Measurements from ENCODE around the gene KIF22. TPM values are rescaled to one million over a fixed set of nuclear protein-coding genes. Genes with fewer than 3 reads are reported as not detected.
"Not testable (repeated sequence)": the region's sequence is repeated elsewhere in the genome, so short reads cannot be mapped to it uniquely, and the experiment has no call there.

Gene KIF22
- total RNA-seq, 6 experiments from 2014 or later = 26.4 to 50.3 (median 48.9) TPM

- no peak for DNase-seq
These were observed 646 bp downstream of the KIF22 start for GRCh38 chr16:29790949-29791844.

DNA sequence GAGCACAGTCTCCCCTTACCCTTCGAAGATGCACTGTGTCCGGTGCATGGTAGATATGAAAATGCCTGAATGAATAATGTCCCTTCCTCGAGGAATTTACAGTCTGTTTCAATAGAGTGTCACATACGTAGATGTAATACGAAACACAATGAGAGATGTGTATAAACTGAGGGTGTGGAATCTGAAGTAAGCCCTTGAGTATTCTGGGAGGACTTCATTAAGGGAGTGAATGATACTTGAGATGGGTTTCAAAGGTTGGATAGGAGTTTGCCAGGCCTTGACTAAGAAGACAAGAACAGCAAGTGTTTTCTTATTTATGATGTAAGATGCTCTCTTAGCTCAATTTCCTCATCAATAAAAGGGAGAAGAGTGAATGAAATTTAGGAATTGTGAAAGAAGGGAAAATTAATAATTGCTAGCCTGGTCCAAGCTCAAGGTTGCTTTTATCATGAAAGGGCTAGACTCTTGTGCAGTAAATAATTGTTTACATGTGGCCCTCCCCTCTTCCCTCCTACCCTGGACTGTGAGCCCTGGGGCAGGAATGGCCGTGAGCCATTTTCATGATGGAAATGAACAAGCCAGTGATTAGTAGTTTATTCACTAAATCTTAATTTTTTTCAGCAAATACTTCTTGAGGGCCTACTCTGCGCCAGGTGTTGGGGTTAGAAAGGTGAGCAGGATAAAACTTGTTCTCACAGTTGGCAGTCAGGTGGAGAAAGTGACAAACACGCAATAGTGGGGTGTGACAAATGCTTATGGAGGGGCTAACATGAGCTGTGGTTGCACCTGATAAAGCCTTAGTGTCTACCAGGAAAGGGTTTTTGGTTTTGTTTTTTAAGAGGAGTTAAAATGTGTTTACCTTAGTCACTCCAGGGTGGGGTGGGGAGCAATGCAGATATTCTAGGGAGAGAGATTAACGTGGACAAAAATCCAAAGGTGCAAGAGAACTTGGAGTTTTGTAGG is 1.6 kb downstream of the KIF22 start:
- Mint-ChIP-seq H3K9me3 (no peaks in the 10 kb centered on the region), H3K4me1 (ENCODE audit: low read depth) (peaks cover 28% of the 10 kb centered on the region), H3K27ac (peak overlapping the region; percentile 92), H3K4me3 (peak overlapping the region; percentile 99), H3K36me3 (ENCODE audit: low read depth) (peaks cover 11% of the 10 kb centered on the region; the same call in 1 of the 2 replicates), H3K27me3 (ENCODE audit: insufficient read depth) (no peaks in the 10 kb centered on the region)
- TF ChIP-seq, protein P1, sequence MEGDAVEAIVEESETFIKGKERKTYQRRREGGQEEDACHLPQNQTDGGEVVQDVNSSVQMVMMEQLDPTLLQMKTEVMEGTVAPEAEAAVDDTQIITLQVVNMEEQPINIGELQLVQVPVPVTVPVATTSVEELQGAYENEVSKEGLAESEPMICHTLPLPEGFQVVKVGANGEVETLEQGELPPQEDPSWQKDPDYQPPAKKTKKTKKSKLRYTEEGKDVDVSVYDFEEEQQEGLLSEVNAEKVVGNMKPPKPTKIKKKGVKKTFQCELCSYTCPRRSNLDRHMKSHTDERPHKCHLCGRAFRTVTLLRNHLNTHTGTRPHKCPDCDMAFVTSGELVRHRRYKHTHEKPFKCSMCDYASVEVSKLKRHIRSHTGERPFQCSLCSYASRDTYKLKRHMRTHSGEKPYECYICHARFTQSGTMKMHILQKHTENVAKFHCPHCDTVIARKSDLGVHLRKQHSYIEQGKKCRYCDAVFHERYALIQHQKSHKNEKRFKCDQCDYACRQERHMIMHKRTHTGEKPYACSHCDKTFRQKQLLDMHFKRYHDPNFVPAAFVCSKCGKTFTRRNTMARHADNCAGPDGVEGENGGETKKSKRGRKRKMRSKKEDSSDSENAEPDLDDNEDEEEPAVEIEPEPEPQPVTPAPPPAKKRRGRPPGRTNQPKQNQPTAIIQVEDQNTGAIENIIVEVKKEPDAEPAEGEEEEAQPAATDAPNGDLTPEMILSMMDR (IDR thresholded peaks at IDR 0.05) = no peak
- DNase-seq = no peak

More at GRCh38 chr16:29790949-29791844, 646 bp downstream of the KIF22 start:
- Mint-ChIP-seq H3K9me3 (no peaks in the 10 kb centered on the region), H3K27me3 (ENCODE audit: insufficient read depth) (no peaks in the 10 kb centered on the region), H3K4me3 (peak overlapping the region; percentile 99), H3K4me1 (ENCODE audit: low read depth) (peaks cover 28% of the 10 kb centered on the region), H3K27ac (peak overlapping the region; percentile 92), H3K36me3 (ENCODE audit: low read depth) (peaks cover 6% of the 10 kb centered on the region; the same call in 1 of the 2 replicates)
- TF ChIP-seq, protein P1 (IDR thresholded peaks at IDR 0.05) = no peak

- Mint-ChIP-seq H3K36me3 (ENCODE audit: low read depth) (peaks cover 13% of the 10 kb centered on the region; the same call in 1 of the 2 replicates), H3K4me3 (peak overlapping the region; percentile 99; the same call in 1 of the 2 replicates), H3K4me1 (ENCODE audit: low read depth) (peaks cover 28% of the 10 kb centered on the region), H3K27ac (peak overlapping the region; percentile 92; the same call in 1 of the 2 replicates)
- H3K27me3 Mint-ChIP-seq (ENCODE audit: insufficient read depth); H3K9me3 Mint-ChIP-seq; DNase-seq: not testable (repeated sequence)
These were observed 2.6 kb downstream of the KIF22 start for GRCh38 chr16:29793153-29793552.

- Mint-ChIP-seq H3K4me3 (no peak overlapping the region), H3K9me3 (no peaks in the 10 kb centered on the region), H3K27me3 (ENCODE audit: insufficient read depth) (no peaks in the 10 kb centered on the region), H3K4me1 (ENCODE audit: low read depth) (peaks cover 28% of the 10 kb centered on the region), H3K27ac (no peak overlapping the region), H3K36me3 (ENCODE audit: low read depth) (peaks cover 13% of the 10 kb centered on the region; the same call in 1 of the 2 replicates)
- TF ChIP-seq, protein P1 (IDR thresholded peaks at IDR 0.05) = no peak
- DNase-seq = no peak
These were observed 3.7 kb downstream of the KIF22 start for GRCh38 chr16:29794231-29794710.

DNA sequence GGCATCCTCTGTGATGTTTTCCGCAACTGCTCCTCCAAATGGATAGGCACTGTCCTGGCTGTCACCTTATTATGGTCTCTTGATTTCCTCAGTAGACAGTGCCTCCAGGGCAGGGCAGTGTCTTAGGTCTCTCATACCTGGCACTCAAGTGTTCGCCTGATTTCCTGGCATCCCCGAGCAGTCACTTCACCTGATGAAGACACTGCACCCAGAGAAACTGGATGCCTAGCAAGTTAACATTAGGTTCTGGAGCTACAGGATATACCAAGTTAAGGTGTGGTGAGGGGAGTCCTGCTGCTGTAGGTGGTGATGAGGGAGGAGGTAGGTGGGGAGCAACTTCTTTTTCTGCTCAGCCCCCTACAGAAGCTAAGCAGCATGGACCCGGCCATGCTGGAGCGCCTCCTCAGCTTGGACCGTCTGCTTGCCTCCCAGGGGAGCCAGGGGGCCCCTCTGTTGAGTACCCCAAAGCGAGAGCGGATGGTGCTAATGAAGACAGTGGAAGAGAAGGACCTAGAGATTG is 11.9 kb downstream of the KIF22 start:
- peaks cover 26% of the 10 kb centered on the region for H3K4me1 Mint-ChIP-seq (ENCODE audit: low read depth)
- no peak overlapping the region for H3K4me3 Mint-ChIP-seq
- H3K36me3 Mint-ChIP-seq (ENCODE audit: low read depth) = peaks cover 5% of the 10 kb centered on the region; the same call in 1 of the 2 replicates
- H3K27ac Mint-ChIP-seq = peak overlapping the region; percentile 37
- no peaks in the 10 kb centered on the region for H3K9me3 Mint-ChIP-seq
- H3K27me3 Mint-ChIP-seq (ENCODE audit: insufficient read depth) = no peaks in the 10 kb centered on the region; the same call in 1 of the 2 replicates
- TF ChIP-seq, protein P1 (IDR thresholded peaks at IDR 0.05) = no peak
- DNase-seq = no peak

Measured in HFFc6 (cell line).